Measurements from ENCODE around the gene FLAD1. TPM values are rescaled to one million over a fixed set of nuclear protein-coding genes. Genes with fewer than 3 reads are reported as not detected.

FLAD1 gene
- total RNA-seq, 1 donor from 2014 or later, result 51.5 TPM

GRCh38 chr1:154959426-154959780 is 23.7 kb upstream of the FLAD1 start:
- Mint-ChIP-seq H3K4me1 (ENCODE audit: low read depth, unreplicated experiment) (peaks cover 32% of the 10 kb centered on the region), H3K4me3 (ENCODE audit: unreplicated experiment) (peak overlapping the region; percentile 60), H3K36me3 (ENCODE audit: low read depth, unreplicated experiment) (peaks cover 11% of the 10 kb centered on the region), H3K27me3 (ENCODE audit: low read depth, unreplicated experiment) (no peaks in the 10 kb centered on the region), H3K9me3 (ENCODE audit: unreplicated experiment) (no peaks in the 10 kb centered on the region), H3K27ac (ENCODE audit: unreplicated experiment) (no peak overlapping the region)
- Histone ChIP-seq H2AFZ (ENCODE audit: low read depth, low read length) (no peak overlapping the region), H3K79me2 (ENCODE audit: insufficient read depth, low read length) (peaks cover 33% of the 10 kb centered on the region), H4K20me1 (ENCODE audit: insufficient read depth, low read length) (peaks cover 21% of the 10 kb centered on the region), H3K4me3 (ENCODE audit: insufficient read depth, low read depth, low read length) (no peak overlapping the region), H3K36me3 (ENCODE audit: insufficient read depth, low read length) (peaks cover 11% of the 10 kb centered on the region), H3K27ac (ENCODE audit: low read depth, low read length) (no peak overlapping the region), H3K9me3 (ENCODE audit: insufficient read depth, low read depth, low read length) (no peaks in the 10 kb centered on the region), H3K9ac (ENCODE audit: low read length) (no peak overlapping the region), H3K4me2 (ENCODE audit: low read length) (no peak overlapping the region), H3K4me1 (ENCODE audit: insufficient read depth, low read length) (peaks cover 46% of the 10 kb centered on the region), H3K27me3 (ENCODE audit: insufficient read depth, low read length) (no peaks in the 10 kb centered on the region)
- no peak for FAIRE-seq
- no peak for TF ChIP-seq CTCF (IDR thresholded peaks at IDR 0.05; ENCODE audit: insufficient read depth, low read depth, low read length)
- no peak for TF ChIP-seq EZH2 (IDR thresholded peaks at IDR 0.05; ENCODE audit: insufficient read depth, low read length)
- no peak for DNase-seq (ENCODE audit: low read depth)

GRCh38 chr1:154960446-154961136 is 22.6 kb upstream of the FLAD1 start:
- Mint-ChIP-seq H3K27me3 (ENCODE audit: low read depth, unreplicated experiment) (no peaks in the 10 kb centered on the region), H3K4me1 (ENCODE audit: low read depth, unreplicated experiment) (peaks cover 27% of the 10 kb centered on the region), H3K36me3 (ENCODE audit: low read depth, unreplicated experiment) (peaks cover 17% of the 10 kb centered on the region), H3K4me3 (ENCODE audit: unreplicated experiment) (peak overlapping the region; percentile 92), H3K9me3 (ENCODE audit: unreplicated experiment) (no peaks in the 10 kb centered on the region), H3K27ac (ENCODE audit: unreplicated experiment) (peak overlapping the region; percentile 41)
- Histone ChIP-seq H3K79me2 (ENCODE audit: insufficient read depth, low read length) (peaks cover 37% of the 10 kb centered on the region), H4K20me1 (ENCODE audit: insufficient read depth, low read length) (peaks cover 26% of the 10 kb centered on the region), H3K36me3 (ENCODE audit: insufficient read depth, low read length) (peaks cover 21% of the 10 kb centered on the region), H3K27me3 (ENCODE audit: insufficient read depth, low read length) (no peaks in the 10 kb centered on the region), H3K9me3 (ENCODE audit: insufficient read depth, low read depth, low read length) (no peaks in the 10 kb centered on the region), H2AFZ (ENCODE audit: low read depth, low read length) (no peak overlapping the region), H3K4me2 (ENCODE audit: low read length) (peak overlapping the region; percentile 87), H3K9ac (ENCODE audit: low read length) (peak overlapping the region; percentile 91), H3K27ac (ENCODE audit: low read depth, low read length) (no peak overlapping the region), H3K4me3 (ENCODE audit: insufficient read depth, low read depth, low read length) (peak overlapping the region; percentile 75), H3K4me1 (ENCODE audit: insufficient read depth, low read length) (peaks cover 35% of the 10 kb centered on the region)
- FAIRE-seq (no peak), DNase-seq (ENCODE audit: low read depth) (no peak)
- TF ChIP-seq EZH2 (IDR thresholded peaks at IDR 0.05; ENCODE audit: insufficient read depth, low read length) (no peak), CTCF (IDR thresholded peaks at IDR 0.05; ENCODE audit: insufficient read depth, low read depth, low read length) (no peak)
